Measurements from ENCODE around the gene IL17C. TPM values are rescaled to one million over a fixed set of nuclear protein-coding genes. Genes with fewer than 3 reads are reported as not detected.

The IL17C gene
- total and polyA plus RNA-seq, 10 of the 15 experiments (the other 5 are each of a cell fraction or from before 2014, with no cell fraction given) = not detected

DNA sequence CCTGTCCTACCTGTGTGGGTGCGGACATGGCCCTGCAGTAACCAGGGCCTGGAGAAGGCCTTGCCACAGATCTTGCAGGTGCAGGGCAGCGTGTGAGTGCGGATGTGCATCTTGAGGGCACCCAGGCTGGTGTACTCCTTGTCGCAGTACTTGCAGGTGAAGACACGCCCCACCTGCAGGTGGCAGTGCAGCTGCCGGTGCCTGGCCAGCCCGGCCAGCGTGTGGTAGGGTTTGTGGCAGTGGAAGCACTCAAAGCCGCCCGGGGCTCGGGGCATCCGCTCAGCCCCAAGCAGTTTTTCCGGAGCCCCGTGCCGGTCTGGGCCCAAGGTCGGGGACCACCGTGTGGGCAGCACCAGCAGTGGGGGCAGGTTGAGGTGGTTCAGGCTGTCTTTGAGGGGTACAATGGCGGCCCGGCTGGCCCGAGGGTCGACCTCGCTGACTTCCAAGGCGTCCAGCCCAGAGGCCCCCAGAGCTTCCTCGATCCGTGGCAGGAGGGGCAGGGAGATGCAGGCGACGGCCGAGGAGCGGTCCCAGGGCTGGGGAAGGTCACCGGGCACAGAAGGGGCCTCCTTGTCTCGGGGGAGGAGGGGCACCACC, 42.8 kb downstream of the IL17C start (continued):
- peak; percentile 19 for TF ChIP-seq KLF5 (IDR thresholded peaks at IDR 0.05; ENCODE audit: partially characterized antibody)

DNA sequence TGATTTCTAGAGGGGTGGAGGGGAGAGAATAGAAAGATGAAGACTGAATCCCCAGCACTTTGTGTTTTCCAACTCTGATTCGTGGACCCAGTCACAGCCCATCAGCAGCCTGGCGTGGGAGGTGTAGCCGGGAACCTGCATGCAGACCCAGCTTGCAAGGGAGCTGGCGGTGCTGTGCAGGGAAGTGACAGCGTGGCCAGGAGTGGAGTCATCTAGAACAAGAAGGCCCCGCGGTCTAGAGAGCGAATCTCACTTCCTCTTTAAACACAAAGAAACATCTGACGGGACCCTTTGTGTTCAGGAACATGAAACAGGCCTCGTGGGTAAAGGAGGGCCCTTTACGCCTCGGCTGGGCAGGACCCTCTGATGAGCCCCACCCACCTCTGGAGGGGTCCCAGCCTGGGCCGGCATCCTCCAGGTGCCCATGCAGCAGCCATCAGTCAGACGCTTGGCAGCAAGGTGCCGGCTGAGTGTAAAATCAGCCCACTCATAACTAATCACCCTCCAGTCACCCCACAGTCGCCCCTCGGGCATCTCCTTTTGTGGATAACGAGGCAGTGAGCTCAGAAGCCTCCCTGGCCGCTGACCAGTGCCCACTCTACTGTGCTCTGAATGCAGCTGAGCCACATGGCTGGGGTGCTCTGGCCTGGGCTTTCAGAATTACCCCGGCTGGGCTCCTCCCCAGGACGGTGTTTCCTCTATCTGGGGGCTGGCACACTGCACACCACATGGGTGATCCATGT, 43.5 kb downstream of the IL17C start:
- 1% methylated on average over 21 of the region's 21 CpGs for WGBS (ENCODE audit: insufficient coverage, insufficient replicate concordance, low lambda C conversion rate, missing lambda C conversion rate)
- SMC1A ChIA-PET (ENCODE audit: uncharacterized antibody, unreplicated experiment) = interaction anchor here (0.7 to 3.1 kb wide), 6 partner anchors 18 to 86 kb away, joined by 3 to 13 read pairs (median 5); partner anchors contain the start of gene MVD
- TF ChIP-seq ESRRA (IDR thresholded peaks at IDR 0.05; ENCODE audit: low read length) (no peak; the same call in 1 of the 2 replicates), NRF1 (conservative IDR thresholded peaks at IDR 0.05; ENCODE audit: low read depth, low read length) (no peak), MYC (IDR thresholded peaks at IDR 0.05; ENCODE audit: insufficient read depth, insufficient read length, insufficient replicate concordance, low read length, severe bottlenecking) (no peak), NFIC (IDR thresholded peaks at IDR 0.05; ENCODE audit: low read depth, low read length) (peak; percentile 70; the same call in 1 of the 2 replicates), SREBF1 (IDR thresholded peaks at IDR 0.05; ENCODE audit: low read length) (no peak), NBN (IDR thresholded peaks at IDR 0.05) (peak; percentile 87; the same call in 1 of the 2 replicates), SUPT20H (IDR thresholded peaks at IDR 0.05; ENCODE audit: borderline replicate concordance, control insufficient read depth, low read depth, low read length) (no peak), CREB1 (IDR thresholded peaks at IDR 0.05; ENCODE audit: low read depth) (peak; percentile 62; the same call in 1 of the 2 replicates), MYB (IDR thresholded peaks at IDR 0.05; ENCODE audit: borderline replicate concordance, low read depth, low read length) (no peak), SMC3 (IDR thresholded peaks at IDR 0.05; ENCODE audit: borderline replicate concordance, low read length) (no peak), SUZ12 (IDR thresholded peaks at IDR 0.05; ENCODE audit: unreplicated experiment) (no peak), EGR1 (IDR thresholded peaks at IDR 0.05; ENCODE audit: borderline replicate concordance in 1 of 2, low read depth in 2 of 2, low read length in 2 of 2) (peak in 1 of 2 experiments; percentile 85; a peak in 2 of 3 replicates)
- TF ChIP-seq, protein P1, sequence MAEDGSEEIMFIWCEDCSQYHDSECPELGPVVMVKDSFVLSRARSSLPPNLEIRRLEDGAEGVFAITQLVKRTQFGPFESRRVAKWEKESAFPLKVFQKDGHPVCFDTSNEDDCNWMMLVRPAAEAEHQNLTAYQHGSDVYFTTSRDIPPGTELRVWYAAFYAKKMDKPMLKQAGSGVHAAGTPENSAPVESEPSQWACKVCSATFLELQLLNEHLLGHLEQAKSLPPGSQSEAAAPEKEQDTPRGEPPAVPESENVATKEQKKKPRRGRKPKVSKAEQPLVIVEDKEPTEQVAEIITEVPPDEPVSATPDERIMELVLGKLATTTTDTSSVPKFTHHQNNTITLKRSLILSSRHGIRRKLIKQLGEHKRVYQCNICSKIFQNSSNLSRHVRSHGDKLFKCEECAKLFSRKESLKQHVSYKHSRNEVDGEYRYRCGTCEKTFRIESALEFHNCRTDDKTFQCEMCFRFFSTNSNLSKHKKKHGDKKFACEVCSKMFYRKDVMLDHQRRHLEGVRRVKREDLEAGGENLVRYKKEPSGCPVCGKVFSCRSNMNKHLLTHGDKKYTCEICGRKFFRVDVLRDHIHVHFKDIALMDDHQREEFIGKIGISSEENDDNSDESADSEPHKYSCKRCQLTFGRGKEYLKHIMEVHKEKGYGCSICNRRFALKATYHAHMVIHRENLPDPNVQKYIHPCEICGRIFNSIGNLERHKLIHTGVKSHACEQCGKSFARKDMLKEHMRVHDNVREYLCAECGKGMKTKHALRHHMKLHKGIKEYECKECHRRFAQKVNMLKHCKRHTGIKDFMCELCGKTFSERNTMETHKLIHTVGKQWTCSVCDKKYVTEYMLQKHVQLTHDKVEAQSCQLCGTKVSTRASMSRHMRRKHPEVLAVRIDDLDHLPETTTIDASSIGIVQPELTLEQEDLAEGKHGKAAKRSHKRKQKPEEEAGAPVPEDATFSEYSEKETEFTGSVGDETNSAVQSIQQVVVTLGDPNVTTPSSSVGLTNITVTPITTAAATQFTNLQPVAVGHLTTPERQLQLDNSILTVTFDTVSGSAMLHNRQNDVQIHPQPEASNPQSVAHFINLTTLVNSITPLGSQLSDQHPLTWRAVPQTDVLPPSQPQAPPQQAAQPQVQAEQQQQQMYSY (CRISPR knock-in tag; IDR thresholded peaks at IDR 0.05) = no peak

More for the DNA sequence above, 43.5 kb downstream of the IL17C start:
- Histone ChIP-seq H4K20me1 (ENCODE audit: control insufficient read depth, insufficient read depth) (no peaks in the 10 kb centered on the region), H2AFZ (ENCODE audit: control insufficient read depth, low read depth, low read length) (peak overlapping the region; percentile 44), H3K27me3 (replicated peaks in 1 of 2; ENCODE audit: control insufficient read depth in 2 of 2, insufficient read depth in 2 of 2, low read length in 1 of 2) (no peaks in the 10 kb centered on the region), H3K79me2 (ENCODE audit: control insufficient read depth, insufficient read depth, low read length) (no peaks in the 10 kb centered on the region; the same call in 1 of the 2 replicates), H3K4me1 (ENCODE audit: control insufficient read depth, insufficient read depth, low read length) (peaks cover 40% of the 10 kb centered on the region), H3K4me2 (ENCODE audit: control insufficient read depth, insufficient read depth) (peak overlapping the region; percentile 88), H3K9ac (ENCODE audit: control insufficient read depth, insufficient read depth, low read length) (peak overlapping the region; percentile 77), H3K9me3 (replicated peaks; ENCODE audit: control insufficient read depth, insufficient read depth, low read length) (no peaks in the 10 kb centered on the region), H3K27ac (ENCODE audit: control insufficient read depth, insufficient read depth) (peak overlapping the region; percentile 92), H3K36me3 (ENCODE audit: control insufficient read depth in 2 of 2, insufficient read depth in 2 of 2, low read length in 1 of 2) (no peaks in the 10 kb centered on the region), H3K4me3 (peak overlapping the region; percentile 65)
- ChIA-PET CTCF (interaction anchor here (0.6 to 3.4 kb wide), 16 partner anchors 9 to 128 kb away, joined by 3 to 26 read pairs (median 3); partner anchors contain the start of genes CTU2 and RNF166), RAD21 (ENCODE audit: unreplicated experiment) (interaction anchor here (0.7 to 2.5 kb wide), 6 partner anchors 17 to 102 kb away, joined by 3 to 10 read pairs (median 8); partner anchors contain the start of gene PIEZO1), POLR2A (interaction anchor here (0.6 to 2.5 kb wide), 8 partner anchors 17 to 175 kb away, joined by 3 to 12 read pairs (median 4); partner anchors contain the start of genes CYBA, GALNS, MVD and TRAPPC2L)
- no TSS peak for BruUV-seq (replicated peaks)
- FAIRE-seq (peak; percentile 99), DNase-seq (ENCODE audit: low read depth, low spot score) (peak; percentile 84), ATAC-seq (peak; percentile 84)
- in situ Hi-C loops (cut with MboI) = no loop called here
- intact Hi-C loops (cut with micrococcal nuclease; ENCODE audit: unreplicated experiment) = loop anchor here (1.0 to 2.0 kb wide), 3 partner anchors 19 to 31 kb away; partner anchors contain the start of genes CYBA and MVD
